Erythroblast (primary cell): ENCODE measurements around the gene MYRIP.

Source experiments
- GATA1 ChIP-seq: IDR thresholded peaks from 2 replicates; pipeline ENCODE4 v1.6.1; 2011; ENCODE audit warnings: low read depth, mild to moderate bottlenecking, control low read depth, low read length, moderate library complexity
- POLR2A ChIP-seq: IDR thresholded peaks from 2 replicates; pipeline ENCODE4 v1.6.1; 2011; ENCODE audit warnings: mild to moderate bottlenecking, low read length

- TF ChIP-seq POLR2A (no peak), GATA1 (no peak)
These were observed 91.1 kb downstream of the MYRIP start for GRCh38 chr3:39900462-39901002.
